ENCODE data around the gene BRD1.
"Not testable (repeated sequence)": the region's sequence is repeated elsewhere in the genome, so short reads cannot be mapped to it uniquely, and the experiment has no call there.

BRD1 gene

DNA sequence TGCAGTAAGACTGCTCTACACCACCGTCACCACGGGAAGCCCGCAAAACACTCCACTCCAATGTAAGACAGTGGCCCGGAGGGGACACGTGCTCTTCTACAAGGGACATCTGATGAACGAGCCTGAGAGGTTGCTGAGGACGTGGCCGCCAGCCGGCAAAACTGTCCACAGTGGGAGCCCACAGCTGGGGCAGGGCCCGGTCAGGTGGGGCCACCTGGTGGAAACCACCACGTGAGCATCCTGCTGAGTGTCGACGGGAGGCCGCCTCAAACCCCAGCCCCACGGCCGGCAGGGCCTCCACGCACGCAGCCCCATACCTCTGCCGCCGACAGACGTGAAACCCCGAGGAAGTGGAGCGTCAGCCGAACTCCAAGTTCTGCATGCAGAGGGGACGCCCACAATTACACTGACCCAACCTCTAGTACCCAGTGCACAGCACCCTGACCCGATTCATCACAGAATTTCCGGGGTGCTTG lies 42.6 kb downstream of the BRD1 start:
- TF ChIP-seq POLR2A (IDR thresholded peaks at IDR 0.05; ENCODE audit: low read depth, low read length) = no peak
- no peak for TF ChIP-seq PAX5 (IDR thresholded peaks at IDR 0.05; ENCODE audit: insufficient read depth, low read length, severe bottlenecking)
- TF ChIP-seq POU2F2 (IDR thresholded peaks at IDR 0.05; ENCODE audit: low read depth, low read length) = no peak
- TF ChIP-seq POLR2AphosphoS5 (IDR thresholded peaks at IDR 0.05; ENCODE audit: low read depth, low read length) = no peak
- no peak for TF ChIP-seq SPI1 (IDR thresholded peaks at IDR 0.05; ENCODE audit: low read depth, low read length)
- TF ChIP-seq TAF1 (IDR thresholded peaks at IDR 0.05; ENCODE audit: low read depth, low read length) = no peak
- FAIRE-seq = no peak

DNA sequence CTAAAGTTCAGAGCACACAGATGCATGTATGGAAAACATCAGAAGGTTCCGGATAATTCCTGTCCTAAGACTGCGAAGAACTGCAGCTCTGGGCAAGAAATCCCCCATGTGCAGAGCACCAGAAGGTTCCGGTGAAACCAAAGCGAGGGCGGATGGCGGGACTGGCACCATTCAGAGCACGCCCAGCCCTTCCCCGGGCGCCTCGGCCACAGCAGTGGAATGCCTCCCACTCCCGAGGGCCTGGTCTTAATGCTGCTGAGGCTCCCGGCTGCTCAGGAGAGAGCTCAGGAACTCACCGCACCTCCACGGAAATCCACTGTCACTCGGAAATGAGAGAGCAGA lies 43.1 kb downstream of the BRD1 start:
- FAIRE-seq (no peak), DNase-seq (ENCODE audit: insufficient read length, low spot score) (no peak)
- TF ChIP-seq PAX5 (IDR thresholded peaks at IDR 0.05; ENCODE audit: insufficient read depth, low read length, severe bottlenecking) = no peak
- TF ChIP-seq TAF1 (IDR thresholded peaks at IDR 0.05; ENCODE audit: low read depth, low read length) = no peak
- TF ChIP-seq POU2F2 (IDR thresholded peaks at IDR 0.05; ENCODE audit: low read depth, low read length) = no peak

More for the DNA sequence above, 42.6 kb downstream of the BRD1 start:
- DNase-seq (ENCODE audit: insufficient read length, low spot score) = no peak

DNA sequence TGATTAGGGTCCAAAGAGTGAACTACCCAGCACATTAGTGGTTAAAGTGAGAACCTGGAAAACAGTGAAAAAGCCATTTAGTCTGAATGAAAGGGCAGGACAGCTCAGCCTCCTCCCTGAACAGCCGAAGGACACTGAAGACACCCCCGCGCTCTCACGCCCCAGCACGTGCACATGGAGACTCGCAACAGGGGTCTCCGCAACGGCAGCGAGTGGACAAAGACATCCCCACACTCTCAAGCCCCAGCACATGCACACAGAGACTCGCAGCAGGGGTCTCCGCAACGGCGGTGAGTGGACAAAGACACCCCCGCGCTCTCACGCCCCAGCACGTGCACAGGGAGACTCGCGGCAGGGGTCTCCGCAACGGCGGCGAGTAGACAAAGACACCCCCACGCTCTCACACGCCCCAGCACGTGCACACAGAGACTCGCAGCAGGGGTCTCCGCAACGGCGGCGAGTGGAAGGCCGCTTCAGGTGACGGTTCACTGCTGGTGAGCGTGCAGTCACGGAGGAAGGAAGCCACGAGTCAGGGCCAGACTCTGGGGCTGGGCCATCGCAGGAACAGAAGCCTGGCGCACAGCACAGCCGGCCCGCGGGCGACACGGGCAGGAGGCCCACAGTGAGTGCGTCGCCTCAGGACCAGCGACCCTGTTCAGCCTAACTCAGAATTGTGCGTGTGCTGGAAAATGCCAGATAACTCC lies 43.6 kb downstream of the BRD1 start:
- no peak for TF ChIP-seq SPI1 (IDR thresholded peaks at IDR 0.05; ENCODE audit: low read depth, low read length)
- no peak for TF ChIP-seq PAX5 (IDR thresholded peaks at IDR 0.05; ENCODE audit: insufficient read depth, low read length, severe bottlenecking)
- no peak for TF ChIP-seq POLR2AphosphoS5 (IDR thresholded peaks at IDR 0.05; ENCODE audit: low read depth, low read length)
- TF ChIP-seq POLR2A (IDR thresholded peaks at IDR 0.05; ENCODE audit: low read depth, low read length) = no peak
- TF ChIP-seq POU2F2 (IDR thresholded peaks at IDR 0.05; ENCODE audit: low read depth, low read length) = no peak
- FAIRE-seq (no peak), DNase-seq (ENCODE audit: insufficient read length, low spot score) (no peak)

DNA sequence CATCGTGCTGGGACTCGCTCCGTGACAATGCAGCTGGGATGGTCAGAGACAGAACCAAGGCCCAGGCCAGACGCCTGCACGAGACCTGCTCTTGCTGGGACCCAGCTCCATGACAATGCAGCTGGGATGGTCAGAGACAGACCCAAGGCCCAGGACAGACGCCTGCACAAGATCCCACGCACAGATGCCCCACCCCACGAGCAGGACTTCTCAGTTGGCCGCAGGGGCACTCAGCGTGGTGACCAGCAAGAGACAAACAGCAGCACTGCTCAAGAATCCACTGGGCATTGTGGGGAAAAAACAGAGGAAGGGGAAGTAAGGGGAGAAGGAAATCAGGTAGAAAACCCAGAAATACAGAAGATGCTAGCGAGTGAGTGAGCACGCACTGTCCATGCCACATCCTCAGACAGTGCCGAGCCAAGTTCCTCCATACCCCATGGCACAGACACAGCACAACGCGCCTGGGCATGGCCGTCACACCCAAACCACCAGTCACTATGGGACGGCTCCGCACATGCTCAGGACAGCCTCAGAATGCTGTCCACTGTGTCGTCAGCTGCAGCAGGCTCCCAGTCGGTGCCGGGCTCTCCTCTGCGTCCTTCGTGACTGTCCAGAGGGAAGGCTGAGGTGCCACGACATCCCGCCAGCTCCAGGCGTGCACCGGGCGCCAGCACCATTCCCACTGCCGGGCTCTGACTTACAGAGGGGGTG lies 44.5 kb downstream of the BRD1 start:
- FAIRE-seq (no peak), DNase-seq (ENCODE audit: insufficient read length, low spot score) (no peak)
- TF ChIP-seq PAX5 (IDR thresholded peaks at IDR 0.05; ENCODE audit: insufficient read depth, low read length, severe bottlenecking) (no peak), TAF1 (IDR thresholded peaks at IDR 0.05; ENCODE audit: low read depth, low read length) (no peak), POLR2A (IDR thresholded peaks at IDR 0.05; ENCODE audit: low read depth, low read length) (no peak), SPI1 (IDR thresholded peaks at IDR 0.05; ENCODE audit: low read depth, low read length) (no peak), POLR2AphosphoS5 (IDR thresholded peaks at IDR 0.05; ENCODE audit: low read depth, low read length) (no peak), POU2F2 (IDR thresholded peaks at IDR 0.05; ENCODE audit: low read depth, low read length) (no peak)

DNA sequence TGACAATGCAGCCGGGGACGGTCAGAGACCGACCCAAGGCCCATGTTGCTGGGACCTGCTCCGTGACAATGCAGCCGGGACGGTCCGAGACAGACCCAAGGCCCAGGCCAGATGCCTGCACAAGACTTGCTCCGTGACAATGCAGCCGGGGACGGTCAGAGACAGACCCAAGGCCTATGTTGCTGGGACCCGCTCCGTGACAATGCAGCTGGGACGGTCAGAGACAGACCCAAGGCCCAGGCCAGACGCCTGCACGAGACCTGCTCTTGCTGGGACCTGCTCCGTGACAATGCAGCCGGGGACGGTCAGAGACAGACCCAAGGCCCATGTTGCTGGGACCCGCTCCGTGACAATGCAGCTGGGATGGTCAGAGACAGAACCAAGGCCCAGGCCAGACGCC lies 45.8 kb downstream of the BRD1 start:
- DNase-seq (ENCODE audit: insufficient read length, low spot score); FAIRE-seq: not testable (repeated sequence)

DNA sequence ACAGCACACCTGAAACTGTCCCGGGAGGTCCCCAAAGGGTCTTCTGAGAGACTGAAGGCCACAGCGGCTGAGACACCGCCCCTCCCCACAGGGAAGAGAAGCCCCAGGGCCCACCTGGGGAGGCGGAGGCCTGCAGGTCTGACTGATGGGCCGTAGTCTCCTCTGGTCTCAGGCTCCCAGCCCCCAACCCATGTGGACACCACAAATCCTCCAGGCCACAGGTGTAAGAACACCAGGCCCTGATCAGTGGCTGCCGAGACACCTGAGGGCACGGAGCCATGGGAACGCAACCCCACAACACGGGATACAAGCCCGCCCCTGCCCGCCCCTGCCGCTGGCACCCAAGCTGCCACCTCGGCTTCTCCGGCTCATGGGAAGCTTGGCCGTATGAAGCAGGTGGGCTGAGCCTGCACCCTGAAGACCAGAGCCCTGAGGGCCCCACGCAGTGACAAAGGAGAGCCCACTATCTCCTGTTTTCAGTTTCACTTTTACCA lies 46.3 kb downstream of the BRD1 start:
- no peak for FAIRE-seq
- TF ChIP-seq TAF1 (IDR thresholded peaks at IDR 0.05; ENCODE audit: low read depth, low read length) (no peak), POLR2AphosphoS5 (IDR thresholded peaks at IDR 0.05; ENCODE audit: low read depth, low read length) (no peak), SPI1 (IDR thresholded peaks at IDR 0.05; ENCODE audit: low read depth, low read length) (no peak), POLR2A (IDR thresholded peaks at IDR 0.05; ENCODE audit: low read depth, low read length) (no peak), PAX5 (IDR thresholded peaks at IDR 0.05; ENCODE audit: insufficient read depth, low read length, severe bottlenecking) (no peak), POU2F2 (IDR thresholded peaks at IDR 0.05; ENCODE audit: low read depth, low read length) (no peak)
- no peak for DNase-seq (ENCODE audit: insufficient read length, low spot score)

DNA sequence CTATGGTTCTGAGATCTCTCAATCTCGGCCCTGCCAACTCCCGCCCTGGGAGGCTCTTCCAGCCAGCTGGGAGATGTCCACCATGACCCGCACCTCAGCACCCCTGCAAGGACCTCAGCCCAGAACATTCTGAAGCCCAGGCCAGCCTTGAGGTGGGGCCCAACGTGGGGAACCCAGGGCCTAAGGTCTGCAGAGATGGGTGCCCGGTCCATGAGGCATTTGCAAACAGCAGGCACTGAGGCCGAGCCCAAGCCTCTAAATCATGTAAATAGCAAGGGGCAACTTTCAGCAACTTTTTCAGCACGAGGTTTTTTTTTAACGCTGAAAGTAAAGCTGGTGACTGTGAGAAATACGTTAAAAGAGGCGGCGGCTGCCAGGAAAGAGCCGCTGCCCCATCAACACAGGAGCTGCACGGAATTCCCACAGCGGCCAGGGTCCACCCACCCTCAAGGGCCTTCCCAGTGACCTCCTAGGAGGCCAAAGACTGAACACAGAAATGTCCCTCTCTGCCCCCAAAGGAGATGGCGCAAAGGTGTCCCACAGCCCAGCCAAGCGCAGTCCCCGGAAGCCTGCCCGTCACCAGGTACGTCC lies 46.9 kb downstream of the BRD1 start:
- TF ChIP-seq SPI1 (IDR thresholded peaks at IDR 0.05; ENCODE audit: low read depth, low read length) (no peak), POLR2A (IDR thresholded peaks at IDR 0.05; ENCODE audit: low read depth, low read length) (no peak), TAF1 (IDR thresholded peaks at IDR 0.05; ENCODE audit: low read depth, low read length) (no peak), POLR2AphosphoS5 (IDR thresholded peaks at IDR 0.05; ENCODE audit: low read depth, low read length) (no peak), POU2F2 (IDR thresholded peaks at IDR 0.05; ENCODE audit: low read depth, low read length) (no peak), PAX5 (IDR thresholded peaks at IDR 0.05; ENCODE audit: insufficient read depth, low read length, severe bottlenecking) (no peak)
- no peak for FAIRE-seq
- no peak for DNase-seq (ENCODE audit: insufficient read length, low spot score)

DNA sequence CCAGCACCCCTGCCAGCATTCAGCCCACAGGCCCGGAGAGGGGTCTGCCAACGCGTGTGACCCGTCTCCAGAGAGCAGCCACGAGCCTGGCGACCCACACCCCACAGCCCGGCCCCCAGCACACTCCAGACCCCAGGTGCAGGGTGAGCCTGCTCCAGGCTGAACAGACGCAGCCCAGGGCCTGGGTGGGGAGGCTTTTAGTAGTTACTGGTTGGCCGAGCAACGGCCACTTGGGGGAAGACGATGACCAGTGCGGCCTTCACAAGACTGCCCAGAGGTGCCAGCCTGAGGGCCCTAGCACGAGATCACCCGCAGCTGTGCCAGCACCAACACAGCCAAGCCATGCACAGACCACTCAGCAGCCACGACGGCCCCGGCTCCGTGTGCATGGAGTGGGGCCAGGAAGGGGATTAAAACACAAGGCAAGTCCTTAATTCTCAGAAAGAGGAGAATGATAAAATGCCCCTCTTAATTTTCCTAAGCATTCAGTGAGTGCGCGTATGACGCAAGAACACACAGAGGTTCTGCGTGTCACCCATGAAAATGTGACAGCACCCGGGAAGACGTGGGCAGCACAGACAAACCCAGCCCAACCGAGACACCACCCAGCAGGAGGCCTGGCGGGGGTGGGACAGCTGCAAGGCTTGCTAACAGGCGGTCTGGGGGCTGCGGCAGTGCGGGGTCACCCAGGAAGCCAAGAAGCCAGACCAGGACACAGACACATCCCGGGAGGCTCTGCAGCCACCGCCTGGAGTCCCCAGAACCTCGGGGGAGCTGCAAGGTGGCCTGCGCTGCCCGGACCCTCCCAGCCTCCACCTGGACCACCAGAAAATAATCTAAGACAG lies 47.6 kb downstream of the BRD1 start:
- FAIRE-seq = no peak
- DNase-seq (ENCODE audit: insufficient read length, low spot score) = no peak
- TF ChIP-seq TAF1 (IDR thresholded peaks at IDR 0.05; ENCODE audit: low read depth, low read length) (no peak), POU2F2 (IDR thresholded peaks at IDR 0.05; ENCODE audit: low read depth, low read length) (no peak), POLR2A (IDR thresholded peaks at IDR 0.05; ENCODE audit: low read depth, low read length) (no peak), POLR2AphosphoS5 (IDR thresholded peaks at IDR 0.05; ENCODE audit: low read depth, low read length) (no peak), SPI1 (IDR thresholded peaks at IDR 0.05; ENCODE audit: low read depth, low read length) (no peak), PAX5 (IDR thresholded peaks at IDR 0.05; ENCODE audit: insufficient read depth, low read length, severe bottlenecking) (no peak)

DNA sequence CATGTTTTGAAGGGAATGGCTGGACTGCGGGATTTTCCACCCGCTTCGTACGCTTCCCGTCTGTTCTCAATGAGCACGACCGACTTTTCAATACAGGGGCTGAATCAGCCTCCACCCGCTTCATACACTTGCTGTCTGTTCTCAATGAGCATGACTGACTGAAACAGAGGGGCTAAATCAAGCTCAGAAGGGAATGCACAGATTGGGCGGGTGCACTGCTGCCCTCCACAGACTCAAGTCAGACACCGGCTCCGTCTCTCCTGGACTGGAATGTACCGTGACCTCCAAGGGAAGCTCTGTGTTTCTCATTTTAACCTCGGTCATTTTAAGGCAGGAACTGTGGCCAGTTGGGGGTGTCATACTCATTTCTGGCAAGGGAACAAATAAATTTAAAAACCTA lies 48.5 kb downstream of the BRD1 start:
- DNase-seq (ENCODE audit: insufficient read length, low spot score) (no peak), FAIRE-seq (no peak)
- TF ChIP-seq TAF1 (IDR thresholded peaks at IDR 0.05; ENCODE audit: low read depth, low read length) = no peak
- no peak for TF ChIP-seq POLR2AphosphoS5 (IDR thresholded peaks at IDR 0.05; ENCODE audit: low read depth, low read length)
- no peak for TF ChIP-seq SPI1 (IDR thresholded peaks at IDR 0.05; ENCODE audit: low read depth, low read length)
- TF ChIP-seq POU2F2 (IDR thresholded peaks at IDR 0.05; ENCODE audit: low read depth, low read length) = no peak
- TF ChIP-seq PAX5 (IDR thresholded peaks at IDR 0.05; ENCODE audit: insufficient read depth, low read length, severe bottlenecking) = no peak
- TF ChIP-seq POLR2A (IDR thresholded peaks at IDR 0.05; ENCODE audit: low read depth, low read length) = no peak
